OCI-LY3 (cell line): ENCODE data around the gene WDR46.

ENCODE experiments used
- CTCF ChIP-seq: fragments of 200-600, 300-600 bp; sonication (generic); IDR thresholded peaks from 2 replicates; pipeline ENCODE4 v1.5.1; 2014; ENCODE audit warnings: antibody characterized with exemption, low read length, low read depth
- EZH2phosphoT487 ChIP-seq: fragments of 200-600 bp; shearing (Covaris generic); IDR thresholded peaks from 2 replicates; pipeline ENCODE4 v1.6.1; 2018; ENCODE audit warnings: antibody characterized with exemption, mixed run types, low read depth

- no peak for TF ChIP-seq CTCF
- no peak for TF ChIP-seq EZH2phosphoT487
Observed at GRCh38 chr6:33259032-33259431, 30.0 kb downstream of the WDR46 start.
